ENCODE results near the gene CD24. TPM values are rescaled to one million over a fixed set of nuclear protein-coding genes. Genes with fewer than 3 reads are reported as not detected.
A peak's percentile ranks its signal among the peaks of the same experiment; 100 is the strongest.

CD24 gene
- total and polyA plus RNA-seq, 2 of the 8 experiments (the other 6 are each of a cell fraction or from before 2014, with no cell fraction given): 2,134 to 2,327 TPM

DNA sequence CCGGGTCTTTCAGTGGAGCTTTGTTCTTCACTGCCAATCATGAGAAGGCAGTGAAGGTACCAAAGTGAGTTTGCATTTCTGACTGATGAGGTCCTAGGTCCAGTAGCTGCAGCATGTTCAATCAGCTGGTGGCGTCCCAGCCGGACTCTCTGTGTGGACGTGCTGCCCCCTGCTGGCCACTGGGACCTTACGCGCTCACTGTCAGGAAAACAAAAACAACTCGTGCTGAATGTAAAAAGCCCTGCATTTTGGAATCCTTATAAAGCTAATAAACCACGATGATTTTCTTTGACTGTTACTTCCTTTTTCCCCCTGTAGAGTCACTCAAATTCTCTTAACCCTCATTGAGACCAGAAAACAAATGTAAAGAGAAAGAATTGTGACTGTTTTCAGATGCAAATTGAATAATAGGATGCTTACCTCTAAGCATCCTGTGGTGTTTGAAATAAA, 4.9 kb upstream of the CD24 start (continued):
- TF ChIP-seq, protein P1, sequence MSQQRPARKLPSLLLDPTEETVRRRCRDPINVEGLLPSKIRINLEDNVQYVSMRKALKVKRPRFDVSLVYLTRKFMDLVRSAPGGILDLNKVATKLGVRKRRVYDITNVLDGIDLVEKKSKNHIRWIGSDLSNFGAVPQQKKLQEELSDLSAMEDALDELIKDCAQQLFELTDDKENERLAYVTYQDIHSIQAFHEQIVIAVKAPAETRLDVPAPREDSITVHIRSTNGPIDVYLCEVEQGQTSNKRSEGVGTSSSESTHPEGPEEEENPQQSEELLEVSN (IDR thresholded peaks at IDR 0.05): no peak
- TF ChIP-seq, protein P2, sequence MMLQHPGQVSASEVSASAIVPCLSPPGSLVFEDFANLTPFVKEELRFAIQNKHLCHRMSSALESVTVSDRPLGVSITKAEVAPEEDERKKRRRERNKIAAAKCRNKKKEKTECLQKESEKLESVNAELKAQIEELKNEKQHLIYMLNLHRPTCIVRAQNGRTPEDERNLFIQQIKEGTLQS (IDR thresholded peaks at IDR 0.05; ENCODE audit: insufficient read depth, low read depth, low read length): no peak
- TF ChIP-seq, protein P3, sequence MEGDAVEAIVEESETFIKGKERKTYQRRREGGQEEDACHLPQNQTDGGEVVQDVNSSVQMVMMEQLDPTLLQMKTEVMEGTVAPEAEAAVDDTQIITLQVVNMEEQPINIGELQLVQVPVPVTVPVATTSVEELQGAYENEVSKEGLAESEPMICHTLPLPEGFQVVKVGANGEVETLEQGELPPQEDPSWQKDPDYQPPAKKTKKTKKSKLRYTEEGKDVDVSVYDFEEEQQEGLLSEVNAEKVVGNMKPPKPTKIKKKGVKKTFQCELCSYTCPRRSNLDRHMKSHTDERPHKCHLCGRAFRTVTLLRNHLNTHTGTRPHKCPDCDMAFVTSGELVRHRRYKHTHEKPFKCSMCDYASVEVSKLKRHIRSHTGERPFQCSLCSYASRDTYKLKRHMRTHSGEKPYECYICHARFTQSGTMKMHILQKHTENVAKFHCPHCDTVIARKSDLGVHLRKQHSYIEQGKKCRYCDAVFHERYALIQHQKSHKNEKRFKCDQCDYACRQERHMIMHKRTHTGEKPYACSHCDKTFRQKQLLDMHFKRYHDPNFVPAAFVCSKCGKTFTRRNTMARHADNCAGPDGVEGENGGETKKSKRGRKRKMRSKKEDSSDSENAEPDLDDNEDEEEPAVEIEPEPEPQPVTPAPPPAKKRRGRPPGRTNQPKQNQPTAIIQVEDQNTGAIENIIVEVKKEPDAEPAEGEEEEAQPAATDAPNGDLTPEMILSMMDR (IDR thresholded peaks at IDR 0.05; ENCODE audit: control extremely low read depth in 1 of 3, insufficient read depth in 1 of 3, low read depth in 1 of 3, low read length in 3 of 3): peak; percentile 90 to 98 (median 94)
- no peak for TF ChIP-seq POLR2A (IDR thresholded peaks at IDR 0.05; ENCODE audit: control extremely low read depth in 1 of 2, low read depth in 2 of 2, low read length in 2 of 2)
- TF ChIP-seq POU5F1 (IDR thresholded peaks at IDR 0.05; ENCODE audit: low read depth, low read length): 0 out of 2 replicates have a peak, but pooled peaks have one; percentile 36
- TF ChIP-seq RXRA (IDR thresholded peaks at IDR 0.05; ENCODE audit: insufficient read depth, low read depth, low read length): no peak
- no peak for TF ChIP-seq SIRT6 (IDR thresholded peaks at IDR 0.05; ENCODE audit: low read length)
- TF ChIP-seq SP2 (IDR thresholded peaks at IDR 0.05; ENCODE audit: low read length): no peak
- no peak for TF ChIP-seq KDM1A (IDR thresholded peaks at IDR 0.05; ENCODE audit: borderline replicate concordance, low read length)
- TF ChIP-seq CEBPB (IDR thresholded peaks at IDR 0.05; ENCODE audit: low read depth, low read length): no peak
- TF ChIP-seq RAD21 (IDR thresholded peaks at IDR 0.05 in 1 of 2, conservative IDR thresholded peaks at IDR 0.05 in 1 of 2; ENCODE audit: low read depth in 2 of 2, low read length in 2 of 2): peak; percentile 97 to 99
- peak; percentile 59 for TF ChIP-seq CREB1 (IDR thresholded peaks at IDR 0.05)
- no peak for TF ChIP-seq BACH1 (IDR thresholded peaks at IDR 0.05; ENCODE audit: low read length)
- 0 out of 2 replicates have a peak, but pooled peaks have one; percentile 24 for TF ChIP-seq TCF12 (IDR thresholded peaks at IDR 0.05; ENCODE audit: low read depth, low read length)
- TF ChIP-seq NANOG (IDR thresholded peaks at IDR 0.05; ENCODE audit: insufficient read depth, low read depth, low read length, poor library complexity, severe bottlenecking): peak; percentile 16
- no peak for TF ChIP-seq CTBP2 (IDR thresholded peaks at IDR 0.05; ENCODE audit: borderline replicate concordance, insufficient read depth, insufficient read length, low read length)
- TF ChIP-seq SIN3A (conservative IDR thresholded peaks at IDR 0.05 in 1 of 2, IDR thresholded peaks at IDR 0.05 in 1 of 2; ENCODE audit: low read depth in 1 of 2, low read length in 2 of 2): peak; percentile 66 to 90; a peak in 2 of 4 replicates
- no peak for TF ChIP-seq RNF2 (IDR thresholded peaks at IDR 0.05; ENCODE audit: borderline replicate concordance, low read depth, low read length, missing control alignments, poor library complexity, severe bottlenecking)
- TF ChIP-seq RBBP5 (IDR thresholded peaks at IDR 0.05; ENCODE audit: borderline replicate concordance, low read depth, low read length): no peak
- TF ChIP-seq SUZ12 (IDR thresholded peaks at IDR 0.05; ENCODE audit: low read length): no peak
- TF ChIP-seq TAF7 (optimal IDR thresholded peaks at IDR 0.05; ENCODE audit: borderline replicate concordance, low read depth, low read length): peak; percentile 85

Measured in H1 (cell line).